Glutamatergic neuron (in vitro differentiated cells): ENCODE measurements around the gene ZNF787. TPM values are rescaled to one million over a fixed set of nuclear protein-coding genes. Genes with fewer than 3 reads are reported as not detected.

Source experiments
- DNase-seq: peaks from one replicate; pipeline ENCODE4 v3.0.0; 2022
- H3K27ac Mint-ChIP-seq: one replicate; pipeline ENCODE4 v1.8.0; 2020; ENCODE audit warnings: mild to moderate bottlenecking, mixed read lengths, inconsistent platforms; ENCODE audit not compliant: unreplicated experiment
- H3K27me3 Mint-ChIP-seq: one replicate; pipeline ENCODE4 v1.8.0; 2020; ENCODE audit warnings: mild to moderate bottlenecking, moderate library complexity, mixed read lengths, inconsistent platforms; ENCODE audit not compliant: unreplicated experiment
- H3K36me3 Mint-ChIP-seq: one replicate; pipeline ENCODE4 v1.8.0; 2020; ENCODE audit warnings: mild to moderate bottlenecking, mixed read lengths, inconsistent platforms; ENCODE audit not compliant: unreplicated experiment
- H3K4me1 Mint-ChIP-seq: one replicate; pipeline ENCODE4 v1.8.0; 2020; ENCODE audit warnings: mild to moderate bottlenecking, low read depth, mixed read lengths, inconsistent platforms; ENCODE audit not compliant: unreplicated experiment
- H3K4me3 Mint-ChIP-seq: one replicate; pipeline ENCODE4 v1.8.0; 2020; ENCODE audit warnings: mild to moderate bottlenecking, mixed read lengths, inconsistent platforms; ENCODE audit not compliant: unreplicated experiment
- H3K9me3 Mint-ChIP-seq: one replicate; pipeline ENCODE4 v1.8.0; 2020; ENCODE audit warnings: mild to moderate bottlenecking, moderate library complexity, mixed read lengths, inconsistent platforms; ENCODE audit not compliant: unreplicated experiment
- CTCF ChIP-seq: fragments of 200-600 bp; sonication (generic); IDR thresholded peaks from one replicate; pipeline ENCODE4 v1.5.0; 2021; ENCODE audit not compliant: partially characterized antibody, unreplicated experiment
- total RNA-seq: library from RNA; stranded (reverse); fragmentation: NEBNext Ultra II Directional; extraction: Animal tissue kit (Norgen Biotek cat#: 25700); gene quantifications from one replicate; pipeline ENCODE4 v1.2.1, GENCODE V29; 2021; ENCODE audit not compliant: unreplicated experiment

The ZNF787 gene
- total RNA-seq, 1 donor from 2014 or later, result 59.7 TPM

DNA sequence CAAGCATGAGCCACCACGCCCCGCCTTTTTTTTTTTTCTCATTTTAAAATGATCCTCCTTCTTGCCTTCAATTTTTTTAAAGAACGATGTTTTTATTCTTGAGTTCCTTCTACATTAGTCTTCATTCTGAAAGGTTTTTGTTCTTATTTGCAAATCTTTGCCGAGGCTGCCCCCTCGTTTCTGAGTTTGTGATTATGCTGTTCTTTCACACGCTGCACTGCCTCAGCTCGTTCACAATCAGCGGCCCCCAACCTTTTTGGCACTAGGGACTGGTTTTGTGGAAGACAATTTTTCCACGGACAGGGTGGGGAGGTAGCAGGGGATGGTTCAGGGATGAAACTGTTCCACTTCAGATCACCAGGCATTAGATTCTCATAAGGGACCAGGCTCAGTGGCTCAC lies 26.6 kb downstream of the ZNF787 start:
- no peak for DNase-seq
- Mint-ChIP-seq H3K27ac (no peak overlapping the region), H3K4me3 (no peak overlapping the region), H3K27me3 (peaks cover 9% of the 10 kb centered on the region), H3K9me3 (peaks cover 4% of the 10 kb centered on the region), H3K4me1 (peaks cover 19% of the 10 kb centered on the region), H3K36me3 (peaks cover 21% of the 10 kb centered on the region)
- TF ChIP-seq CTCF, result no peak

DNA sequence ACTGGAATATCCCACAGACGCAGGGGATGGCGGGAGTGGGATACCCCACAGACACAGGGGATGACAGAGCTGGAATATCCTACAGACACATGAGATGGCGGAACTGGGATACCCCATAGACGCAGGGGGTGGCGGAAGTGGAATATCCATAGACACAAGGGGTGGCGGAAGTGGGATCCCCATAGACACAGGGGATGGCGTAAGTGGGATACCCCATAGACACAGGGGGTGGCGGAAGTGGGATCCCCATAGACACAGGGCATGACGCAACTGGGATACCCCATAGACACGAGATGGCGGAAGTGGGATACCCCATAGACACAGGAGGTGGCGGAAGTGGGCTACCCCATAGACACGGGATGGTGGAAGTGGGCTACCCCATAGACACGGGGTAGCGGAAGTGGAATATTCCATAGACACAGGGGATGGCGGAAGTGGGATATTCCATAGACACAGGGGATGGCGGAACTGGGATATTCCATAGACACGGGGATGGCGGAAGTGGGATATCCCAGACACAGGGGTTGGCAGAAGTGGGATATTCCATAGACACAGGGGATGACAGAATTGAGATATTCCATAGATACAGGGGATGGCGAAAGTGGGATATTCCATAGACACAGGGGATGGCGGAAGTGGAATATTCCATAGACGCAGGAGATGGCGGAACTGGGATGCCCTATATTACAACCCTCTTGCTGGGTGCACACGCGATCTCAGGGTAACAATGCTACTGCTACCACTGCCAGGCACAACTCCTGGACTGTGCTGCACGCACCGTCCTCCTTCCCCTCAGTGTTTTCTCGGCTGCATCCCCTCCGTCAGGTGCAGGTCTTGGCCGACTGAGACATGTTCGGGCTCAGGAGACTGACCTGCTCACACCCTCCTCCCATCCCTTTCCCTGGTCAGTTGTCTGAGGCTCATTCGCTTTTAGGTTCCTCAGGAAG lies 28.1 kb downstream of the ZNF787 start:
- Mint-ChIP-seq H3K4me3 (peak overlapping the region; percentile 25), H3K27me3 (peaks cover 9% of the 10 kb centered on the region), H3K36me3 (peaks cover 21% of the 10 kb centered on the region), H3K9me3 (peaks cover 4% of the 10 kb centered on the region), H3K4me1 (peaks cover 19% of the 10 kb centered on the region), H3K27ac (peak overlapping the region; percentile 15)
- no peak for TF ChIP-seq CTCF
- DNase-seq, result no peak

- H3K4me3 Mint-ChIP-seq, result no peak overlapping the region
- no peak for TF ChIP-seq CTCF
- peaks cover 4% of the 10 kb centered on the region for H3K9me3 Mint-ChIP-seq
- H3K27me3 Mint-ChIP-seq, result peaks cover 9% of the 10 kb centered on the region
- DNase-seq, result no peak
- no peak overlapping the region for H3K27ac Mint-ChIP-seq
- H3K4me1 Mint-ChIP-seq, result peaks cover 14% of the 10 kb centered on the region
- peaks cover 21% of the 10 kb centered on the region for H3K36me3 Mint-ChIP-seq
Observed at GRCh38 chr19:56091751-56092546, 29.1 kb downstream of the ZNF787 start.

DNA sequence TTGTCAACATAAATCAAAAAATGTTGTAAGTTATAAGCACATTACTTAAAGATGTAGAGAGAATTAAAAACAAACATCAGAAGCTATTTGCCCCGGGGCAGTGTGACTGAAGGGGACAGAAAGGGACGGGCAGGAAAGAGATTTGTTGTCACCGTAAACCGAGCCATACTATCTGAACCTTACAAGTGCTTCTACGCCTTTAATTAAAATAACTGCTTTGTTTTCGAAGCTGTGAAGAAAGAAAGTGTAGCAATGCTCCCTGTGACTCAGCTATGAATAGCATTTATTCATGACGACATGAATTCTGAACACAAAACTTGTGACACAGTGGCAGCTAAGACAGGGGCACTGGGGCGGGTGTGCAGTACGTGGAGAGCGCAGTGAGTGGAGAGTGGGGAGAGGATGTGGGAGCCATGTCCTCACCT lies 30.0 kb downstream of the ZNF787 start:
- TF ChIP-seq CTCF, result no peak

More for the DNA sequence above, 30.0 kb downstream of the ZNF787 start:
- H3K4me1 Mint-ChIP-seq, result peaks cover 15% of the 10 kb centered on the region
- H3K36me3 Mint-ChIP-seq, result peaks cover 21% of the 10 kb centered on the region
- peak overlapping the region; percentile 43 for H3K4me3 Mint-ChIP-seq
- peaks cover 4% of the 10 kb centered on the region for H3K9me3 Mint-ChIP-seq
- no peak for DNase-seq
- H3K27me3 Mint-ChIP-seq, result peaks cover 9% of the 10 kb centered on the region
- peak overlapping the region; percentile 14 for H3K27ac Mint-ChIP-seq
